GM23338 (cell line): ENCODE results near the gene MRAP.

Experiments
- CREB1 ChIP-seq: fragments of 250-450 bp; sonication (Bioruptor Pico); IDR thresholded peaks from 2 replicates; pipeline ENCODE4 v1.5.0; 2020; ENCODE audit warnings: low read depth, mild to moderate bottlenecking, moderate library complexity
- EZH2 ChIP-seq: fragments of 200-600 bp; sonication (generic); IDR thresholded peaks from one replicate; pipeline ENCODE4 v1.8.0; 2017; ENCODE audit warnings: antibody characterized with exemption, mild to moderate bottlenecking, low read depth; ENCODE audit not compliant: unreplicated experiment
- EZH2phosphoT487 ChIP-seq: fragments of 200-600 bp; sonication (generic); IDR thresholded peaks from one replicate; pipeline ENCODE4 v1.8.1; 2018; ENCODE audit warnings: antibody characterized with exemption; ENCODE audit not compliant: unreplicated experiment
- JUNB ChIP-seq: IDR thresholded peaks from one replicate; pipeline ENCODE4 v1.6.1; 2016; ENCODE audit warnings: antibody characterized with exemption; ENCODE audit not compliant: unreplicated experiment
- NANOG ChIP-seq: IDR thresholded peaks from 2 replicates; pipeline ENCODE4 v1.6.1; 2016; ENCODE audit warnings: antibody characterized with exemption, borderline replicate concordance
- POLR2AphosphoS5 ChIP-seq: IDR thresholded peaks from 2 replicates; pipeline ENCODE4 v1.6.1; 2016; ENCODE audit warnings: antibody characterized with exemption, low read depth
- ZNF114 ChIP-seq: fragments of 250-450 bp; sonication (Bioruptor Pico); IDR thresholded peaks from 2 replicates; pipeline ENCODE4 v1.5.0; 2020; ENCODE audit warnings: mild to moderate bottlenecking, moderate library complexity
- ZNF331 ChIP-seq: fragments of 250-450 bp; sonication (Bioruptor Pico); IDR thresholded peaks from 2 replicates; pipeline ENCODE4 v1.5.0; 2020; ENCODE audit warnings: low read depth, mild to moderate bottlenecking, moderate library complexity
- TF ChIP-seq, protein P1 (sequence below): IDR thresholded peaks from one replicate; pipeline ENCODE4 v1.6.1; 2018; ENCODE audit warnings: antibody characterized with exemption; ENCODE audit not compliant: unreplicated experiment
- TF ChIP-seq, protein P2 (sequence below), 2 experiments: fragments of 200-600 bp in 1 of 2; sonication (generic) in 1 of 2; conservative IDR thresholded peaks; 2 replicates each; pipeline versions ENCODE4 v1.5.1 to v1.6.1; 2016 to 2017; ENCODE audit warnings: antibody characterized with exemption in 2 of 2, low read depth in 2 of 2, mild to moderate bottlenecking in 2 of 2, moderate library complexity in 1 of 2
- TF ChIP-seq, protein P3 (sequence below): IDR thresholded peaks from 2 replicates; pipeline ENCODE4 v1.6.1; 2016; ENCODE audit warnings: antibody characterized with exemption

DNA sequence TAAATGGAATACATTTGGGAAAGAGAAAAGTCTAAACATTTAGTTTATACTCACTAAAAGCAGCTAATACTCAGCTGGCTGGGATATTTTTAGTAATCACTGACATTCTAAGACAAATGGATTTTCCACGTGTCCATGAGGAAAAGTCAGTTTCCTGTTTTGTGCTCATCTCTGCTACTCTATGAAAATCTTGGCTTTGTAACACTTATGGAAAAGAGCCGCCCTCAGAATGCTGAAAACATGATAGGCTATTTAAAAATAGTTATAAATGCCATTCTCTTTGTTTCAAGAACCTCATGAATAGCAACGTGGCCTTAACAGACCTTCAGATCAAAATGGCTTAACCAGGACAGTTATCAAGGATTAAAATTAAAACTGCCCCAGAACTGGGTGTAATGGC, 29.9 kb downstream of the MRAP start:
- no peak for TF ChIP-seq NANOG
- TF ChIP-seq CREB1 (CRISPR knock-in tag): no peak
- TF ChIP-seq, protein P1, sequence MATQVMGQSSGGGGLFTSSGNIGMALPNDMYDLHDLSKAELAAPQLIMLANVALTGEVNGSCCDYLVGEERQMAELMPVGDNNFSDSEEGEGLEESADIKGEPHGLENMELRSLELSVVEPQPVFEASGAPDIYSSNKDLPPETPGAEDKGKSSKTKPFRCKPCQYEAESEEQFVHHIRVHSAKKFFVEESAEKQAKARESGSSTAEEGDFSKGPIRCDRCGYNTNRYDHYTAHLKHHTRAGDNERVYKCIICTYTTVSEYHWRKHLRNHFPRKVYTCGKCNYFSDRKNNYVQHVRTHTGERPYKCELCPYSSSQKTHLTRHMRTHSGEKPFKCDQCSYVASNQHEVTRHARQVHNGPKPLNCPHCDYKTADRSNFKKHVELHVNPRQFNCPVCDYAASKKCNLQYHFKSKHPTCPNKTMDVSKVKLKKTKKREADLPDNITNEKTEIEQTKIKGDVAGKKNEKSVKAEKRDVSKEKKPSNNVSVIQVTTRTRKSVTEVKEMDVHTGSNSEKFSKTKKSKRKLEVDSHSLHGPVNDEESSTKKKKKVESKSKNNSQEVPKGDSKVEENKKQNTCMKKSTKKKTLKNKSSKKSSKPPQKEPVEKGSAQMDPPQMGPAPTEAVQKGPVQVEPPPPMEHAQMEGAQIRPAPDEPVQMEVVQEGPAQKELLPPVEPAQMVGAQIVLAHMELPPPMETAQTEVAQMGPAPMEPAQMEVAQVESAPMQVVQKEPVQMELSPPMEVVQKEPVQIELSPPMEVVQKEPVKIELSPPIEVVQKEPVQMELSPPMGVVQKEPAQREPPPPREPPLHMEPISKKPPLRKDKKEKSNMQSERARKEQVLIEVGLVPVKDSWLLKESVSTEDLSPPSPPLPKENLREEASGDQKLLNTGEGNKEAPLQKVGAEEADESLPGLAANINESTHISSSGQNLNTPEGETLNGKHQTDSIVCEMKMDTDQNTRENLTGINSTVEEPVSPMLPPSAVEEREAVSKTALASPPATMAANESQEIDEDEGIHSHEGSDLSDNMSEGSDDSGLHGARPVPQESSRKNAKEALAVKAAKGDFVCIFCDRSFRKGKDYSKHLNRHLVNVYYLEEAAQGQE: no peak
- TF ChIP-seq, protein P2, sequence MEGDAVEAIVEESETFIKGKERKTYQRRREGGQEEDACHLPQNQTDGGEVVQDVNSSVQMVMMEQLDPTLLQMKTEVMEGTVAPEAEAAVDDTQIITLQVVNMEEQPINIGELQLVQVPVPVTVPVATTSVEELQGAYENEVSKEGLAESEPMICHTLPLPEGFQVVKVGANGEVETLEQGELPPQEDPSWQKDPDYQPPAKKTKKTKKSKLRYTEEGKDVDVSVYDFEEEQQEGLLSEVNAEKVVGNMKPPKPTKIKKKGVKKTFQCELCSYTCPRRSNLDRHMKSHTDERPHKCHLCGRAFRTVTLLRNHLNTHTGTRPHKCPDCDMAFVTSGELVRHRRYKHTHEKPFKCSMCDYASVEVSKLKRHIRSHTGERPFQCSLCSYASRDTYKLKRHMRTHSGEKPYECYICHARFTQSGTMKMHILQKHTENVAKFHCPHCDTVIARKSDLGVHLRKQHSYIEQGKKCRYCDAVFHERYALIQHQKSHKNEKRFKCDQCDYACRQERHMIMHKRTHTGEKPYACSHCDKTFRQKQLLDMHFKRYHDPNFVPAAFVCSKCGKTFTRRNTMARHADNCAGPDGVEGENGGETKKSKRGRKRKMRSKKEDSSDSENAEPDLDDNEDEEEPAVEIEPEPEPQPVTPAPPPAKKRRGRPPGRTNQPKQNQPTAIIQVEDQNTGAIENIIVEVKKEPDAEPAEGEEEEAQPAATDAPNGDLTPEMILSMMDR (conservative IDR thresholded peaks at IDR 0.05; ENCODE audit: low read depth in 2 of 2): no peak
- no peak for TF ChIP-seq EZH2phosphoT487
- TF ChIP-seq EZH2: no peak
- TF ChIP-seq ZNF114 (CRISPR knock-in tag): no peak
- TF ChIP-seq, protein P3, sequence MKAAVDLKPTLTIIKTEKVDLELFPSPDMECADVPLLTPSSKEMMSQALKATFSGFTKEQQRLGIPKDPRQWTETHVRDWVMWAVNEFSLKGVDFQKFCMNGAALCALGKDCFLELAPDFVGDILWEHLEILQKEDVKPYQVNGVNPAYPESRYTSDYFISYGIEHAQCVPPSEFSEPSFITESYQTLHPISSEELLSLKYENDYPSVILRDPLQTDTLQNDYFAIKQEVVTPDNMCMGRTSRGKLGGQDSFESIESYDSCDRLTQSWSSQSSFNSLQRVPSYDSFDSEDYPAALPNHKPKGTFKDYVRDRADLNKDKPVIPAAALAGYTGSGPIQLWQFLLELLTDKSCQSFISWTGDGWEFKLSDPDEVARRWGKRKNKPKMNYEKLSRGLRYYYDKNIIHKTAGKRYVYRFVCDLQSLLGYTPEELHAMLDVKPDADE: no peak
- TF ChIP-seq POLR2AphosphoS5: no peak
- no peak for TF ChIP-seq ZNF331
- TF ChIP-seq JUNB: no peak
